Stomach (tissue), 9 donors: ENCODE results near the gene GPANK1. TPM values are rescaled to one million over a fixed set of nuclear protein-coding genes. Genes with fewer than 3 reads are reported as not detected.

Experiments
- DNase-seq, 2 donors: peaks; one replicate each; pipeline versions ENCODE4 v3.0.0 to v3.0.0-alpha.2; 2013 to 2019
- H3K27ac ChIP-seq, 5 donors: fragments of 200-600 bp in 4 of 5; sonication (generic) in 4 of 5; one replicate each; pipeline ENCODE4 v1.5.1; 2013 to 2019; ENCODE audit warnings: mild to moderate bottlenecking in 1 of 5, moderate library complexity in 1 of 5
- H3K27me3 ChIP-seq, 3 donors: fragments of 200-600 bp; sonication (generic); one replicate each; pipeline ENCODE4 v1.5.1; 2017 to 2019; ENCODE audit warnings: mixed run types in 1 of 3
- H3K36me3 ChIP-seq, 4 donors: fragments of 200-600 bp; sonication (generic); 1 replicate in 3 of 4; 2 replicates in 1 of 4; pipeline ENCODE4 v1.5.1; 2016 to 2019
- H3K4me1 ChIP-seq, 4 donors: fragments of 200-600 bp; sonication (generic); one replicate each; pipeline ENCODE4 v1.5.1; 2016 to 2019
- H3K4me3 ChIP-seq, 4 donors: fragments of 200-600 bp; sonication (generic) in 3 of 4; one replicate each; pipeline ENCODE4 v1.5.1; 2016 to 2019; ENCODE audit warnings: mild to moderate bottlenecking in 1 of 4
- H3K9me3 ChIP-seq, 4 donors: fragments of 200-600 bp; sonication (generic); one replicate each; pipeline ENCODE4 v1.5.1; 2016 to 2019
- CTCF ChIP-seq, 7 experiments: fragments of 450-650 bp in 4 of 7; fragments of 200-600 bp in 3 of 7; sonication (generic) in 3 of 7; IDR thresholded peaks; one replicate each; pipeline ENCODE4 v1.5.1; 2016 to 2019; ENCODE audit warnings: antibody characterized with exemption in 7 of 7, control low read depth in 2 of 7, mild to moderate bottlenecking in 1 of 7
- EP300 ChIP-seq: sonication (generic); formaldehyde crosslinking; IDR thresholded peaks from one replicate; pipeline ENCODE4 v1.6.1; 2017; ENCODE audit warnings: antibody characterized with exemption
- POLR2A ChIP-seq, 4 donors: fragments of 450-650 bp; IDR thresholded peaks; one replicate each; pipeline ENCODE4 v1.6.1; 2016; ENCODE audit warnings: antibody characterized with exemption in 4 of 4, control low read depth in 2 of 4, mild to moderate bottlenecking in 1 of 4, moderate library complexity in 1 of 4
- POLR2AphosphoS5 ChIP-seq, 3 donors: sonication (generic); formaldehyde crosslinking; IDR thresholded peaks; one replicate each; pipeline ENCODE4 v1.6.1; 2016; ENCODE audit warnings: antibody characterized with exemption in 3 of 3
- WGBS, 5 donors: extraction: QIAGEN DNeasy Blood & Tissue Kit in 3 of 5; methylation state at CpG; one replicate each; pipeline versions ENCODE4 v1.1.5 to v1.1.7; 2013 to 2018; 5-methylcytosine and 5-hydroxymethylcytosine counted together
- intact Hi-C: fragments of 100-400 bp; cut with DNase I; formaldehyde crosslinking; loops from one replicate; pipeline ENCODE4 v1.15.1; 2023; ENCODE audit warnings: low total_unique reads
- polyA plus RNA-seq, 3 donors: library from polyadenylated mRNA; stranded (reverse); fragments of 200-250 nt; gene quantifications; one replicate each; pipeline ENCODE4 v1.2.3, GENCODE V29; 2013
- total RNA-seq, 5 donors: library from RNA; depleted of rRNA; stranded (reverse); fragments of >200 nt; gene quantifications; one replicate each; pipeline versions ENCODE4 v1.1.0 to v1.2.3, GENCODE V29; 2014 to 2016
- donor health status: healthy with polysubstance abuse.
- donor health status: Bipolar disorder and iron deficiency.
- donor health status: healthy.

The GPANK1 gene
- total and polyA plus RNA-seq, 8 donors: 5.8 to 36.8 (median 13.2) TPM

GRCh38 chr6:31683591-31683990, 18.8 kb upstream of the GPANK1 start:
- Histone ChIP-seq H3K4me1 (peaks cover 11 to 39% (median 28%) of the 10 kb centered on the region in 4 donors), H3K27ac (peak overlapping the region in 4 of 5 donors; percentile 24 to 66 (median 53)), H3K36me3 (peaks cover 22 to 44% (median 40%) of the 10 kb centered on the region in 4 donors), H3K27me3 (no peaks in the 10 kb centered on the region), H3K4me3 (peak overlapping the region in 3 of 4 donors; percentile 30 to 38 (median 38)), H3K9me3 (no peaks in the 10 kb centered on the region)
- TF ChIP-seq POLR2A (IDR thresholded peaks at IDR 0.05) (no peak), CTCF (IDR thresholded peaks at IDR 0.05) (no peak), EP300 (no peak), POLR2AphosphoS5 (IDR thresholded peaks at IDR 0.05) (no peak)
- peak in 1 of 2 donors; percentile 46 for DNase-seq
- intact Hi-C loops: loop anchor here (10.0 kb wide), 1 partner anchor 81 kb away; the partner anchor contains the start of gene SAPCD1
- 53 to 73% (median 54%) methylated on average over 13 of the region's 13 CpGs for WGBS, 5 donors

DNA sequence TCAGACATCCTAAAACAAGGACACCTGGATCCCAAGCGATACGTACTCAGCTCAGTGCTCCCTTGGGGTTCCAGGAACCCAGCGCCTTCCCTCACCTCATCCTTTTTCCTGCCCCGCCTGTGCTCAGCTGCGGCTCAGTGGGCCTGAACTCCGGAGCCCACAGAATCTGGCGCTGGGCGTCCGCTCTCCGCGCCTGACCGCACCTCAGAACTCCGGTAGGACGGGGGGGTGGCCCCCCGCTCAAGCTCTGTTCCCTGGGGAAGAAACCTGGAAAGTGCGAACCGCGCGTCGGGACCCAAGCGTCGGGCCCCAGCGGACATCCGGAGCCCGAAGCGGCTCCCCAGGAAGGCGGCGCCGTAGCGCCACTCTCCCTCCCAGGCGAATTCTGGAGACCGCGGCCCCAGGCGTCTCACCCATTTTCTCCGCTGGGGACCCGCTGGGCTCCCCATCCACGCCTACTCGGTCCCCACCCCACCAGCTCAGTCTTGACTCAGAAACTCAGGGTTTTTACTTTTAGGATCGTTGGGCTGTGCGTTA, 16.4 kb upstream of the GPANK1 start:
- Histone ChIP-seq H3K4me3 (peak overlapping the region; percentile 53 to 55 (median 54)), H3K36me3 (peaks cover 0 to 20% (median 16%) of the 10 kb centered on the region in 4 donors), H3K27ac (peak overlapping the region; percentile 61 to 85 (median 79)), H3K27me3 (no peaks in the 10 kb centered on the region), H3K4me1 (peaks cover 11 to 39% (median 28%) of the 10 kb centered on the region in 4 donors), H3K9me3 (no peaks in the 10 kb centered on the region)
- DNase-seq: peak; percentile 45 to 75
- TF ChIP-seq POLR2A (IDR thresholded peaks at IDR 0.05) (no peak), CTCF (IDR thresholded peaks at IDR 0.05) (peak in 1 of 7 experiments; percentile 9), POLR2AphosphoS5 (IDR thresholded peaks at IDR 0.05) (no peak), EP300 (no peak)
- intact Hi-C loops: loop anchor here (10.0 kb wide), 1 partner anchor 84 kb away; the partner anchor contains the start of gene SAPCD1
- WGBS, 5 donors: 0 to 1% (median 0%) methylated on average over 11 to 40 of the region's 40 CpGs

- 11 to 13% (median 12%) methylated on average over 17 of the region's 17 CpGs for WGBS, 5 donors
- TF ChIP-seq CTCF (IDR thresholded peaks at IDR 0.05): peak in 5 of 7 experiments; percentile 41 to 84 (median 61)
- no peak for TF ChIP-seq POLR2A (IDR thresholded peaks at IDR 0.05)
- TF ChIP-seq POLR2AphosphoS5 (IDR thresholded peaks at IDR 0.05): peak in 2 of 3 donors; percentile 44 to 87
- no peak for TF ChIP-seq EP300
- Histone ChIP-seq H3K27ac (peak within 1 kb of the TSS; percentile 61 to 85 (median 79)), H3K36me3 (peaks cover 0 to 13% (median 10%) of the 10 kb centered on the region in 4 donors), H3K27me3 (no peaks in the 10 kb centered on the region), H3K4me1 (peaks cover 11 to 39% (median 28%) of the 10 kb centered on the region in 4 donors), H3K4me3 (peak within 1 kb of the TSS; percentile 53 to 55 (median 54)), H3K9me3 (no peaks in the 10 kb centered on the region)
- intact Hi-C loops: loop anchor here (10.0 kb wide), 1 partner anchor 84 kb away; the partner anchor contains the start of gene SAPCD1
- DNase-seq: peak; percentile 87 to 95
These were observed 15.7 kb upstream of the GPANK1 start, which contains the start of gene LY6G5C for GRCh38 chr6:31680226-31681134. Gene LY6G5C, minus strand, starts transcription at chr6:31681067. Its CDS starts 694 bp downstream, at chr6:31680373.

DNA sequence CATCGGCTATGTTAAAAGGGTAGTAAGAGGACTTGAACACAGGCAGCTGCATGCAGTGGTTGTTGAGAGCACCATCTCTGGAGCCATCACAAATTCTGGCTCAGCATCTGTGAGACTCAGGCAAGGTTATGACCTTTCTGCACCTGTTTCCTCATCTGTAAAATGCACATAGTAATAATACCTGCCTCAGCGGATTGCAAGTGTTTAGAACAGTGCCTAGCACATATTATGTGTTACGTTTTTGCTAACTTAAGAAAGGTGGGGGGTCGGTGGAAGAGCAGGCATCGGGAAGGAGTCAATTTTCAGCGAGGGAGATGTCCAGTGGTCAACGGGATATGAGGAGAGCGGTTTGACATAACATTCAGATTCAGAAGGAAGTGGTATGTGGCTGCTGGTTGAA, 13.2 kb upstream of the GPANK1 start:
- peaks cover 11 to 29% (median 22%) of the 10 kb centered on the region in 4 donors for H3K4me1 ChIP-seq
- WGBS, 5 donors: 70 to 79% (median 73%) methylated on average over 8 of the region's 8 CpGs
- intact Hi-C loops: no loop called here
- no peak overlapping the region for H3K27ac ChIP-seq
- H3K36me3 ChIP-seq: peaks cover 4 to 16% (median 13%) of the 10 kb centered on the region in 4 donors
- DNase-seq: no peak
- H3K4me3 ChIP-seq: no peak overlapping the region
- H3K27me3 ChIP-seq: no peaks in the 10 kb centered on the region
- no peaks in the 10 kb centered on the region for H3K9me3 ChIP-seq
- TF ChIP-seq POLR2AphosphoS5 (IDR thresholded peaks at IDR 0.05): no peak
- no peak for TF ChIP-seq EP300
- TF ChIP-seq CTCF (IDR thresholded peaks at IDR 0.05): no peak
- TF ChIP-seq POLR2A (IDR thresholded peaks at IDR 0.05): no peak
